Activated CD8-positive, alpha-beta T cell treated with anti-CD3 and anti-CD28 coated beads for 36 hours (primary cell): ENCODE results near the gene ASTN1. TPM values are rescaled to one million over a fixed set of nuclear protein-coding genes. Genes with fewer than 3 reads are reported as not detected.

Experiments
- ATAC-seq: fragments of 200-7000 bp; cut with Tn5 transposase; one replicate; pipeline ENCODE4 v1.10.0; 2021; ENCODE audit warnings: mild to moderate bottlenecking, moderate library complexity
- CTCF ChIA-PET: fragments of 350-600 bp; sonication (Branson Sonifier 250); formaldehyde crosslinking; loops from one replicate; lab custom pipeline; 2021; ENCODE audit warnings: antibody characterized with exemption; lab: Charles Lee
- POLR2A ChIA-PET: fragments of 350-600 bp; sonication (Branson Sonifier 250); formaldehyde crosslinking; loops from one replicate; lab custom pipeline; 2021; ENCODE audit warnings: antibody characterized with exemption; lab: Charles Lee
- DNase-seq: peaks from one replicate; pipeline ENCODE4 v3.0.0-alpha.2; 2020
- H3K27ac Mint-ChIP-seq: one replicate; pipeline ENCODE4 v1.8.0; 2021; ENCODE audit warnings: mild to moderate bottlenecking, mixed read lengths
- H3K27me3 Mint-ChIP-seq: one replicate; pipeline ENCODE4 v1.8.0; 2021; ENCODE audit warnings: mixed read lengths
- H3K36me3 Mint-ChIP-seq: one replicate; pipeline ENCODE4 v1.8.0; 2021; ENCODE audit warnings: low read depth, mixed read lengths
- H3K4me1 Mint-ChIP-seq: one replicate; pipeline ENCODE4 v1.8.0; 2021; ENCODE audit warnings: low read depth, mixed read lengths
- H3K4me3 Mint-ChIP-seq: one replicate; pipeline ENCODE4 v1.8.0; 2021; ENCODE audit warnings: mild to moderate bottlenecking, moderate library complexity, mixed read lengths
- H3K9me3 Mint-ChIP-seq: one replicate; pipeline ENCODE4 v1.8.0; 2021; ENCODE audit warnings: mixed read lengths
- intact Hi-C: fragments of 100-400 bp; cut with micrococcal nuclease; formaldehyde crosslinking; loops from one replicate; pipeline ENCODE4 v1.10.0; 2022
- total RNA-seq, 2 experiments: library from RNA; stranded (reverse); gene quantifications; one replicate each; pipeline ENCODE4 v1.2.3, GENCODE V29; 2021
- TF ChIP-seq, protein P1 (sequence below): fragments of 200-600 bp; IDR thresholded peaks from one replicate; pipeline ENCODE4 v1.8.0; 2022; ENCODE audit warnings: antibody characterized with exemption, mild to moderate bottlenecking

Gene ASTN1
- total RNA-seq, 2 experiments from 2014 or later, result not detected

DNA sequence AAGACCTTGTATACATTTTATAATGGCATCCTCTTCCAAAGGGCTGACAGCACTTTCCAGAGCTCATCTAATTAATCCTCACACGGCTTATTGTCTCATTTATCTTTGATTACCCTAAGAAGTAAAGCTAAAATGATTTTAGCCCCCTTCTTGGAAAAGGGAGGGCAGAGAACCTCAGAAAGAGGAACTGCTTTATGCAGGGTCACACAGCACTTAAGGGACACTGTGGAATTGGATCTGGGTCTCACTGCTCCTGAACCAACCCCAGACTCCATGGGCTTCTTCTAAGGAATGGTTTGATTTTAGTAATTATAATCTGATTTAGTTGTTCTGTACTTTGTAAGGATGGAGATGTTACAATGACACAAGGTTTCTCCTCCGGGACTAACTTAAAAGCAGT is 9.5 kb upstream of the ASTN1 start:
- POLR2A ChIA-PET, result no interaction called here
- TF ChIP-seq, protein P1, sequence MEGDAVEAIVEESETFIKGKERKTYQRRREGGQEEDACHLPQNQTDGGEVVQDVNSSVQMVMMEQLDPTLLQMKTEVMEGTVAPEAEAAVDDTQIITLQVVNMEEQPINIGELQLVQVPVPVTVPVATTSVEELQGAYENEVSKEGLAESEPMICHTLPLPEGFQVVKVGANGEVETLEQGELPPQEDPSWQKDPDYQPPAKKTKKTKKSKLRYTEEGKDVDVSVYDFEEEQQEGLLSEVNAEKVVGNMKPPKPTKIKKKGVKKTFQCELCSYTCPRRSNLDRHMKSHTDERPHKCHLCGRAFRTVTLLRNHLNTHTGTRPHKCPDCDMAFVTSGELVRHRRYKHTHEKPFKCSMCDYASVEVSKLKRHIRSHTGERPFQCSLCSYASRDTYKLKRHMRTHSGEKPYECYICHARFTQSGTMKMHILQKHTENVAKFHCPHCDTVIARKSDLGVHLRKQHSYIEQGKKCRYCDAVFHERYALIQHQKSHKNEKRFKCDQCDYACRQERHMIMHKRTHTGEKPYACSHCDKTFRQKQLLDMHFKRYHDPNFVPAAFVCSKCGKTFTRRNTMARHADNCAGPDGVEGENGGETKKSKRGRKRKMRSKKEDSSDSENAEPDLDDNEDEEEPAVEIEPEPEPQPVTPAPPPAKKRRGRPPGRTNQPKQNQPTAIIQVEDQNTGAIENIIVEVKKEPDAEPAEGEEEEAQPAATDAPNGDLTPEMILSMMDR, result no peak
- Mint-ChIP-seq H3K36me3 (no peaks in the 10 kb centered on the region), H3K27me3 (peaks cover 15% of the 10 kb centered on the region), H3K9me3 (peaks cover 1% of the 10 kb centered on the region), H3K27ac (no peak overlapping the region), H3K4me3 (no peak overlapping the region), H3K4me1 (no peaks in the 10 kb centered on the region)
- no peak for DNase-seq
- CTCF ChIA-PET, result no interaction called here
- intact Hi-C loops, result no loop called here
- no peak for ATAC-seq

DNA sequence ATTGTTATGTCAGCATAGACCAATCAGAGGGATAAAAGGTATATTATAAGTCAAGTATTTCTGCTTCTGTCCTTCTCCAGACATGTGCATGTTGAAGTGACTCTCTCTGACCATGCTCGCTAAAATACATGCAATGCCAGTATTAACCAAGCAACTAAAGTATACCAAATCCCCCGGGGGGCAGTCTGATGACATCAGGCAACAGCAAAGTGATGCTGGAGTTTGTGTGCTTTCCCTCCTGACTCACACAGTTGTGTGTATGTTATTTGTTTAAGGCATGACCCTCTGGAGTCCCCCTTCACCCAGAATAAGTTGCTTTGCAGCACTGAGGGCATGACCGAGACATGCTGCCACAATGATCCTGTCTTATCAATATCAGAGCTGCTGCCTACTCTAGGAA is 8.4 kb upstream of the ASTN1 start:
- no peaks in the 10 kb centered on the region for H3K36me3 Mint-ChIP-seq
- TF ChIP-seq, protein P1, result no peak
- ChIA-PET CTCF (no interaction called here), POLR2A (no interaction called here)
- H3K27me3 Mint-ChIP-seq, result peaks cover 15% of the 10 kb centered on the region
- no peaks in the 10 kb centered on the region for H3K4me1 Mint-ChIP-seq
- ATAC-seq (no peak), DNase-seq (no peak)
- no peak overlapping the region for H3K27ac Mint-ChIP-seq
- H3K4me3 Mint-ChIP-seq, result no peak overlapping the region
- intact Hi-C loops, result no loop called here
- peaks cover 1% of the 10 kb centered on the region for H3K9me3 Mint-ChIP-seq

DNA sequence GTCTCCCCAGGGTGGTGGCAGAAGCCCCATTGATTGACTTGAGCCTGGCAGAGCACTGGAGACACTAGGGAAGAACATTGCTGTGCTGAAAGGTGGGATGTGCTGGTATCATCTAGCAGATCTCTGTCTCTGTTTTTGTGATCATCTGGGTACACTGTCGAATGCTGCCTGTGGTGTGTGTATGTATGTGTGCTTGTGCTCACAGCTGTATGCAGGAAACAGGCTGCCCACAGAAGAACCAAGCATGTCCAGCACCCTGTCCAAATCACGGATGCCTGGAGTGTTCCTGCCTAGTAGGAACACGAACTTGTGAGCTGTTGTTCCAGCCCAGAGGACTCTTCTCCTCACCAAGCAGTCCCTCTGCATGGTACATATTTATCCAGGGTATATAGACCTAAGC is 7.8 kb upstream of the ASTN1 start:
- POLR2A ChIA-PET, result no interaction called here
- no peaks in the 10 kb centered on the region for H3K36me3 Mint-ChIP-seq
- H3K9me3 Mint-ChIP-seq, result peaks cover 1% of the 10 kb centered on the region
- H3K27me3 Mint-ChIP-seq, result peaks cover 15% of the 10 kb centered on the region
- CTCF ChIA-PET, result no interaction called here
- ATAC-seq, result no peak
- H3K27ac Mint-ChIP-seq, result no peak overlapping the region
- TF ChIP-seq, protein P1, result no peak
- H3K4me3 Mint-ChIP-seq, result no peak overlapping the region
- intact Hi-C loops, result no loop called here
- H3K4me1 Mint-ChIP-seq, result no peaks in the 10 kb centered on the region
- no peak for DNase-seq

DNA sequence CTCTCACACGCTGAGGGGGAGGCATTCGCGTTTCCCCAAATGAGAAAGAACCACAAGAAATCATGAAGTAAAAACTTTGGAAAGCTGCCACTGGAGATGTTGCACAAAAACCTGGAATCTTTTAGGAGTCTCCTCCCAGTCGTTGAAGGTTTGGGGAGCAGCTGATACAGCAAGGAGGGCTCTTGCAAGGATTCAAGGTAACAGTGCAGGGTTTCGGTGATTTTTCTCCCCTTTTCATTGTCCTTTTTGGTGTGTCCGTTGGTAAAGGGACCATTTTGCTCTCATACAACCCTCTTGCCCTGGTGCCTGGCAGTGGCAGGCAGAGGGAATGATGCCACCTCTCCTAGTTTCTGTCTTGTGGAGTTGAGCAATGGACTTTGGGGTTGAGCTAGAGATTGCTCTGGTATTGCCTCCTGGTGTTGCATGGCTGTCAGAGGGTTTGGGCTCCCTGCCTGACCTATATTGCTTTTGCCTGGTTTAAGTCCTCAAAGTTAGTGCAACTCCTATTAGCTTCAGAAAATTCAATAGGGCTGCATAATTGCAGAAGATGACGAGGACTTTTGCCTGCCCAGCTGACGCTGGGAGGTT is 7.1 kb upstream of the ASTN1 start:
- ATAC-seq, result no peak
- DNase-seq, result no peak
- H3K9me3 Mint-ChIP-seq, result peaks cover 1% of the 10 kb centered on the region
- no peaks in the 10 kb centered on the region for H3K4me1 Mint-ChIP-seq
- no peaks in the 10 kb centered on the region for H3K36me3 Mint-ChIP-seq
- intact Hi-C loops, result no loop called here
- POLR2A ChIA-PET, result no interaction called here
- H3K4me3 Mint-ChIP-seq, result no peak overlapping the region
- TF ChIP-seq, protein P1, result no peak
- H3K27ac Mint-ChIP-seq, result no peak overlapping the region
- H3K27me3 Mint-ChIP-seq, result peaks cover 15% of the 10 kb centered on the region
- CTCF ChIA-PET, result no interaction called here

DNA sequence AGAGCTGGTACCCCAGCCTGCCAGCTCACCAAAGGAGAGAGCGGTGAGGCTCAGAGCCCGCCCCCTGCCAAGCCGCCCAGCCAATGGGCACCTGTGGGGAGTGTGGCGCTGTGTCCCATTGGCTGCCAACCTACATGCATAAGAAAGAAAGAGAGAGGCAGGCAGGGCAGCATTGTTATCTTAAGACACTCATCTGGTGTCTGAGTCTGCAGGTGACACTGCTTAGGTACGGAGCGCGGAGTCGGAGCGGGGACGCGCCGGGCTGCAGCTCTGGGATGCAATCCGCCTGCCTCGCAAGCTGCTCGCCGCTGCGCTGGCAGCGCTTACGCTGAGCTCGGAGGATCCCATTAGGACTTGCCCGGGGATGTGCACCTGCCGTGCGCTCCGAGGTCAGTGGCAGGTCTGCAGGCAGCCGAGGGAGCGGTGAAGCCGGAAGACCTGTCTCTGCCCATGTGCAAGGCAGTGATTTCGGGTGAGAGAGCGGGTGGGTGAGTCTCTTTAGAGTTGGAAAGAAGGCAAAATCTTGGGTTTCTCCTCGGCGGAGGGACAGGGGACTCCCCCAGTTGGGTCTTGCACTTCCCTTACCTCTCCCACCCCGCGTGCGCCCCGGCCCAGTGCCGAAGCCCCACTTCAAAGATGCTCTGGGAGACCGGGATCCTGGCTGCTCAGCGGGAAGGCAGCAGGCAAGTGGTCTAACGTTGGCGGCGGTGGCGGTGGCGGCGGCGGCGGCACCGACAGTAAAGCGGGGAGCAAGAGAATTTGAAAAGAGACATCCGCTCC is 6.4 kb upstream of the ASTN1 start, which contains the start of gene BRINP2:
Gene BRINP2 (plus strand): TSS at position 203 of the 780 bp plus-strand sequence. CDS start 58,919 bp downstream, outside the sequence.
- H3K36me3 Mint-ChIP-seq, result no peaks in the 10 kb centered on the region
- peaks cover 15% of the 10 kb centered on the region for H3K27me3 Mint-ChIP-seq
- no peak for DNase-seq
- ChIA-PET POLR2A (no interaction called here), CTCF (interaction anchor here (2.2 kb wide), 1 partner anchor 11 kb away, joined by 11 read pairs; no protein-coding TSS in a partner anchor)
- no peaks in the 10 kb centered on the region for H3K9me3 Mint-ChIP-seq
- TF ChIP-seq, protein P1, result no peak
- no peak within 1 kb of the TSS for H3K27ac Mint-ChIP-seq
- no peak within 1 kb of the TSS for H3K4me3 Mint-ChIP-seq
- intact Hi-C loops, result no loop called here
- H3K4me1 Mint-ChIP-seq, result no peaks in the 10 kb centered on the region
- no peak for ATAC-seq
